HepG2 (cell line): ENCODE measurements around the gene MAP2K7. TPM values are rescaled to one million over a fixed set of nuclear protein-coding genes. Genes with fewer than 3 reads are reported as not detected.
A peak's percentile ranks its signal among the peaks of the same experiment; 100 is the strongest.
"Not testable (repeated sequence)": the region's sequence is repeated elsewhere in the genome, so short reads cannot be mapped to it uniquely, and the experiment has no call there.

Experiments
- ATAC-seq: fragments of 200-7000 bp; cut with Tn5 transposase; 3 replicates; pipeline ENCODE4 v1.9.1; 2020; ENCODE audit warnings: mild to moderate bottlenecking, moderate library complexity
- BruUV-seq: library from RNA; stranded (reverse); fragments of 400-500 nt; replicated peaks from 2 replicates; lab custom pipeline; 2021; lab: Mats Ljungman, UMichigan
- CTCF ChIA-PET: fragments of 300-600 bp; formaldehyde crosslinking; extraction: SDS; loops from one replicate; lab custom pipeline; 2021; ENCODE audit warnings: low total read pairs, inconsistent platforms, low intra/inter-chr PET ratio; lab: Yijun Ruan, JAX
- POLR2A ChIA-PET: fragments of 350-600 bp; sonication (Branson Sonifier 250); formaldehyde crosslinking; loops from one replicate; lab custom pipeline; 2020; ENCODE audit warnings: antibody characterized with exemption, inconsistent platforms; lab: Yijun Ruan, JAX
- DNase-seq: peaks from one replicate; pipeline ENCODE4 v3.0.0-alpha.2; 2015; ENCODE audit warnings: low spot score
- FAIRE-seq: peaks from 3 replicates; lab custom pipeline; 2011; peaks lifted over from hg19 to GRCh38; lab: Jason Lieb, UNC
- H2AFZ ChIP-seq: one replicate; pipeline ENCODE4 v1.6.1; 2011; ENCODE audit warnings: low read length, inconsistent platforms
- H3K27ac ChIP-seq: fragments of 300-600 bp; 3 replicates; pipeline ENCODE4 v1.8.0; 2011; ENCODE audit warnings: mixed run types, mild to moderate bottlenecking, mixed read lengths, low read length, inconsistent platforms; ENCODE audit not compliant: insufficient read depth; ENCODE audit errors: extremely low read length
- H3K27me3 ChIP-seq, 2 experiments: fragments of 200-600 bp in 1 of 2; 2 replicates in 1 of 2; 3 replicates in 1 of 2; pipeline versions ENCODE4 v1.6.0 to v1.8.0; 2011; ENCODE audit warnings: low read length in 2 of 2, mild to moderate bottlenecking in 2 of 2, moderate library complexity in 2 of 2, inconsistent platforms in 1 of 2; ENCODE audit not compliant: insufficient read depth in 2 of 2, control insufficient read depth in 1 of 2
- H3K36me3 ChIP-seq, 2 experiments: fragments of 200-600 bp in 1 of 2; replicated peaks in 1 of 2; 2 replicates in 1 of 2; 3 replicates in 1 of 2; pipeline versions ENCODE4 v1.5.1 to v1.8.0; 2011; ENCODE audit warnings: low read length in 2 of 2, inconsistent platforms in 1 of 2; ENCODE audit not compliant: insufficient read depth in 2 of 2, control insufficient read depth in 1 of 2
- H3K4me1 ChIP-seq: 2 replicates; pipeline ENCODE4 v1.5.1; 2012; ENCODE audit warnings: low read length, inconsistent platforms; ENCODE audit not compliant: insufficient read depth
- H3K4me2 ChIP-seq: 2 replicates; pipeline ENCODE4 v1.6.0; 2011; ENCODE audit warnings: low read depth, low read length, inconsistent platforms
- H3K4me3 ChIP-seq, 3 experiments: fragments of 200-600 bp in 1 of 3; sonication (generic), shearing (Covaris generic) in 1 of 3; replicated peaks in 1 of 3; 2 replicates each; pipeline ENCODE4 v1.5.1; 2011 to 2016; ENCODE audit warnings: low read length in 3 of 3, inconsistent platforms in 2 of 3, low read depth in 2 of 3, mild to moderate bottlenecking in 2 of 3, control low read depth in 1 of 3, mixed read lengths in 1 of 3; ENCODE audit not compliant: insufficient read depth in 1 of 3
- H3K79me2 ChIP-seq: one replicate; pipeline ENCODE4 v1.6.1; 2011; ENCODE audit warnings: low read length, inconsistent platforms; ENCODE audit not compliant: insufficient read depth
- H3K9ac ChIP-seq: 2 replicates; pipeline ENCODE4 v1.6.0; 2011; ENCODE audit warnings: mild to moderate bottlenecking, low read depth, low read length, inconsistent platforms; ENCODE audit not compliant: insufficient read depth
- H3K9me3 ChIP-seq: 2 replicates; pipeline ENCODE4 v1.5.1; 2012; ENCODE audit warnings: mild to moderate bottlenecking, low read length
- H4K20me1 ChIP-seq: 2 replicates; pipeline ENCODE4 v1.6.0; 2011; ENCODE audit warnings: inconsistent platforms, mild to moderate bottlenecking, low read length, moderate library complexity; ENCODE audit not compliant: insufficient read depth
- FOSL2 ChIP-seq: sonication (generic); formaldehyde crosslinking; IDR thresholded peaks from 2 replicates; pipeline ENCODE4 v1.4.0; 2020; ENCODE audit warnings: missing genetic modification reagents
- JUNB ChIP-seq: sonication (generic); formaldehyde crosslinking; IDR thresholded peaks from 2 replicates; pipeline ENCODE4 v1.8.0; 2022; ENCODE audit warnings: missing genetic modification reagents, mild to moderate bottlenecking, borderline replicate concordance
- MBD4 ChIP-seq: IDR thresholded peaks from 2 replicates; pipeline ENCODE4 v1.6.1; 2012; ENCODE audit warnings: low read length, inconsistent platforms, borderline replicate concordance
- MIER3 ChIP-seq: IDR thresholded peaks from 2 replicates; pipeline ENCODE4 v1.6.1; 2016; ENCODE audit warnings: missing compliant biosample characterization, borderline replicate concordance
- ZMYM3 ChIP-seq: sonication (generic); formaldehyde crosslinking; IDR thresholded peaks from 2 replicates; pipeline ENCODE4 v1.5.1; 2020; ENCODE audit warnings: mild to moderate bottlenecking, missing genetic modification reagents
- ZNF121 ChIP-seq: sonication (generic); formaldehyde crosslinking; IDR thresholded peaks from 2 replicates; pipeline ENCODE4 v1.5.0; 2020; ENCODE audit warnings: mild to moderate bottlenecking, missing genetic modification reagents
- ZNF460 ChIP-seq: sonication (generic); formaldehyde crosslinking; IDR thresholded peaks from 2 replicates; pipeline ENCODE4 v1.5.1; 2020; ENCODE audit warnings: missing genetic modification reagents, mild to moderate bottlenecking, borderline replicate concordance
- ZNF768 ChIP-seq: sonication (generic); formaldehyde crosslinking; IDR thresholded peaks from 2 replicates; pipeline ENCODE4 v1.4.0; 2020; ENCODE audit warnings: missing genetic modification reagents
- WGBS: methylation state at CpG from one replicate; pipeline ENCODE4 v1.1.6; 2017; ENCODE audit warnings: low lambda C conversion rate; 5-methylcytosine and 5-hydroxymethylcytosine counted together
- in situ Hi-C: cut with HindIII; loops from 2 replicates; pipeline ENCODE4 v1.10.0; 2017; ENCODE audit warnings: low pct_unique_long_range_greater_than_20kb; ENCODE audit not compliant: extremely low pct_ligation_motif_present
- intact Hi-C: fragments of 100-400 bp; cut with micrococcal nuclease; formaldehyde crosslinking; loops from one replicate; pipeline ENCODE4 v1.10.0; 2022; ENCODE audit not compliant: unreplicated experiment
- polyA plus RNA-seq, 8 experiments: library from polyadenylated mRNA; depleted of rRNA in 3 of 8; stranded (reverse) in 7 of 8; unstranded in 1 of 8; fragments of >200 nt; fragmentation: Illumina TruSeq in 4 of 8; extraction: Trizol in 4 of 8; gene quantifications; 2 replicates each; pipeline versions ENCODE4 v1.2.1 to v1.2.3, GENCODE V29; 2011 to 2016; ENCODE audit warnings: low read depth in 4 of 8, missing spikeins in 1 of 8, mixed read lengths in 1 of 8; ENCODE audit not compliant: insufficient read depth in 1 of 8
- total RNA-seq, 5 experiments: library from RNA; depleted of rRNA; stranded (reverse); fragments of >200 nt; fragmentation: Illumina TruSeq; extraction: Trizol; gene quantifications; 2 replicates each; pipeline ENCODE4 v1.2.3, GENCODE V29; 2016; ENCODE audit warnings: low read depth in 1 of 5
- TF ChIP-seq, protein P1 (sequence below): sonication (generic); formaldehyde crosslinking; IDR thresholded peaks from 2 replicates; pipeline ENCODE4 v1.4.0; 2020; ENCODE audit warnings: mild to moderate bottlenecking, missing genetic modification reagents, borderline replicate concordance
- TF ChIP-seq, protein P2 (sequence below): sonication (generic); formaldehyde crosslinking; IDR thresholded peaks from 2 replicates; pipeline ENCODE4 v1.4.0; 2020; ENCODE audit warnings: missing genetic modification reagents, mild to moderate bottlenecking, borderline replicate concordance
- TF ChIP-seq, protein P3 (sequence below): sonication (generic); formaldehyde crosslinking; IDR thresholded peaks from 2 replicates; pipeline ENCODE4 v1.5.0; 2020; ENCODE audit warnings: mild to moderate bottlenecking, missing genetic modification reagents
- TF ChIP-seq, protein P4 (sequence below): sonication (generic); formaldehyde crosslinking; IDR thresholded peaks from 2 replicates; pipeline ENCODE4 v1.4.0; 2020; ENCODE audit warnings: missing genetic modification reagents

MAP2K7 gene
- total and polyA plus RNA-seq, 2 of the 13 experiments (the other 11 are each of a cell fraction or from before 2014, with no cell fraction given), result 9.0 to 10.8 TPM

DNA sequence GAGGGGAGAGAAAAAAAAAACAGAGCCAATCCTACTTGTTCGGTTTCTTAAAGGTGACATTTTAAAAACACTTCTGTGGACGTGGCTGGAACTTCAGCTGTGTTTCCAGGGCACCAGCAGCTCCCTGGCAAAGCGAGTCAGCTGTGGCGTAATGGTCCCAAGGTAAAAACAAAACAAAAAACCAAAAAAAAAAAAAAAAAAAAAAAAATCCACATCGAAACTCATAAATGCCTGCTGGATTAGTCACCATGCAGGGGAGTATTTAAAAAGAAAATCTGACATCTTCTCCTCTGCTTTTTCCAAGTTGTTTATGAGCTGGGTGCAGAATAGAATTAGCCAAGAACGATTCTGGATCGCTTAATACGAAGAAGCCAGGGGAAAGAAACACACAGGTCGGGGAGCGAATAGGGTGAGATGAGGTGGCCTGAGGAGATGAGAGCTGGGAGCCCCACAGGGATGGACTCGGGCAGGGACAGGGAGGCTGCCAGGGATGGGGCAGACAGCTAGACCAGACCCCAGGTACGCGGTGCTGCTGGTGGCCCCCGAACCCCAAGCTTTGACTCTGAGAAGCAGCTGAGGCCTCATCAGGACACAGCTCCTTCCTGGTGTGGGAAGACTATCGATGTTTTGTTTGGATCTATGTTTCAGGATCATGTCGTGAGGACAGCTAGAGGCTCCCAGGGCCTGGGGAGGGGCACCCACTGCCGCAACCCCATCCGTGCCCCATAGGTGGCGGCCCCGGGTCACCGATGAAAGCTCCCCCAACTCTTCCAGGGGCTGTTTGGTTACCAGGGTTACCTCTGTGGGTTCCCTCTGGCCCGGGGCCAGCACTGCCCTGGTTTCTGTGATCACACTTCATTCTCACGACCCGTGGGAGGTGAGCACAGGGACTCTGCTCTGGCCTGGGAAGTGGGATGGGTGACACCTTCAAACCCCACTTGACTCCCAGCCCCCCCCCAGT is 25.3 kb downstream of the MAP2K7 start (continued):
- TF ChIP-seq, protein P1, sequence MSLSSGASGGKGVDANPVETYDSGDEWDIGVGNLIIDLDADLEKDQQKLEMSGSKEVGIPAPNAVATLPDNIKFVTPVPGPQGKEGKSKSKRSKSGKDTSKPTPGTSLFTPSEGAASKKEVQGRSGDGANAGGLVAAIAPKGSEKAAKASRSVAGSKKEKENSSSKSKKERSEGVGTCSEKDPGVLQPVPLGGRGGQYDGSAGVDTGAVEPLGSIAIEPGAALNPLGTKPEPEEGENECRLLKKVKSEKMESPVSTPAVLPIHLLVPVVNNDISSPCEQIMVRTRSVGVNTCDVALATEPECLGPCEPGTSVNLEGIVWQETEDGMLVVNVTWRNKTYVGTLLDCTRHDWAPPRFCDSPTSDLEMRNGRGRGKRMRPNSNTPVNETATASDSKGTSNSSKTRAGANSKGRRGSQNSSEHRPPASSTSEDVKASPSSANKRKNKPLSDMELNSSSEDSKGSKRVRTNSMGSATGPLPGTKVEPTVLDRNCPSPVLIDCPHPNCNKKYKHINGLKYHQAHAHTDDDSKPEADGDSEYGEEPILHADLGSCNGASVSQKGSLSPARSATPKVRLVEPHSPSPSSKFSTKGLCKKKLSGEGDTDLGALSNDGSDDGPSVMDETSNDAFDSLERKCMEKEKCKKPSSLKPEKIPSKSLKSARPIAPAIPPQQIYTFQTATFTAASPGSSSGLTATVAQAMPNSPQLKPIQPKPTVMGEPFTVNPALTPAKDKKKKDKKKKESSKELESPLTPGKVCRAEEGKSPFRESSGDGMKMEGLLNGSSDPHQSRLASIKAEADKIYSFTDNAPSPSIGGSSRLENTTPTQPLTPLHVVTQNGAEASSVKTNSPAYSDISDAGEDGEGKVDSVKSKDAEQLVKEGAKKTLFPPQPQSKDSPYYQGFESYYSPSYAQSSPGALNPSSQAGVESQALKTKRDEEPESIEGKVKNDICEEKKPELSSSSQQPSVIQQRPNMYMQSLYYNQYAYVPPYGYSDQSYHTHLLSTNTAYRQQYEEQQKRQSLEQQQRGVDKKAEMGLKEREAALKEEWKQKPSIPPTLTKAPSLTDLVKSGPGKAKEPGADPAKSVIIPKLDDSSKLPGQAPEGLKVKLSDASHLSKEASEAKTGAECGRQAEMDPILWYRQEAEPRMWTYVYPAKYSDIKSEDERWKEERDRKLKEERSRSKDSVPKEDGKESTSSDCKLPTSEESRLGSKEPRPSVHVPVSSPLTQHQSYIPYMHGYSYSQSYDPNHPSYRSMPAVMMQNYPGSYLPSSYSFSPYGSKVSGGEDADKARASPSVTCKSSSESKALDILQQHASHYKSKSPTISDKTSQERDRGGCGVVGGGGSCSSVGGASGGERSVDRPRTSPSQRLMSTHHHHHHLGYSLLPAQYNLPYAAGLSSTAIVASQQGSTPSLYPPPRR, result no peak
- no peak for TF ChIP-seq MIER3 (CRISPR knock-in tag)
- no peak for TF ChIP-seq MBD4

DNA sequence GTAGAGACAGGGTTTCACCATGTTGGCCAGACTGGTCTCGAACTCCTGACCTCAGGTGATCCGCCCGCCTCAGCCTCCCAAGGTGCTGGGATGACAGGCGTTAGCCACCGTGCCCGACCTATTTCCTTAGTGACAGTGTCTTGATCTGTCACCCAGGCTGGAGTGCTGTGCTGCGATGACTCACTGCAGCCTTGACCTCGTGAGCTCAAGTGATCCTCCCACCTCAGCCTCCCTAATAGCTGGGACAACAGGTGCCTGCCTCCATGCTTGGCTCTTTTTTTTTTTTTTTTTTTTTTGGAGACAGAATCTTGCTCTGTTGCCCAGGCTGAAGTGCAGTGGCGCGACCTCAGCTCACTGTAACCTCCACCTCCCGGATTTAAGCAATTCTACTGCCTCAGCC is 26.4 kb downstream of the MAP2K7 start:
- H3K4me2 ChIP-seq, H4K20me1 ChIP-seq, ATAC-seq, H3K4me1 ChIP-seq, H3K9ac ChIP-seq, CTCF ChIA-PET, H3K4me3 ChIP-seq, DNase-seq, in situ Hi-C loops, H3K79me2 ChIP-seq, H3K27ac ChIP-seq, FAIRE-seq, intact Hi-C loops, BruUV-seq, H3K9me3 ChIP-seq, H3K27me3 ChIP-seq, H2AFZ ChIP-seq: not testable (repeated sequence)
- 85% methylated on average over 7 of the region's 11 CpGs for WGBS
- TF ChIP-seq ZNF768 (CRISPR knock-in tag) (0 out of 2 replicates have a peak, but pooled peaks have one; percentile 12), ZNF121 (CRISPR knock-in tag) (peak; percentile 67), FOSL2 (peak; percentile 88), ZNF460 (CRISPR knock-in tag) (peak; percentile 77), JUNB (CRISPR knock-in tag) (0 out of 2 replicates have a peak, but pooled peaks have one; percentile 40), ZMYM3 (CRISPR knock-in tag) (0 out of 2 replicates have a peak, but pooled peaks have one; percentile 31)
- TF ChIP-seq, protein P2, sequence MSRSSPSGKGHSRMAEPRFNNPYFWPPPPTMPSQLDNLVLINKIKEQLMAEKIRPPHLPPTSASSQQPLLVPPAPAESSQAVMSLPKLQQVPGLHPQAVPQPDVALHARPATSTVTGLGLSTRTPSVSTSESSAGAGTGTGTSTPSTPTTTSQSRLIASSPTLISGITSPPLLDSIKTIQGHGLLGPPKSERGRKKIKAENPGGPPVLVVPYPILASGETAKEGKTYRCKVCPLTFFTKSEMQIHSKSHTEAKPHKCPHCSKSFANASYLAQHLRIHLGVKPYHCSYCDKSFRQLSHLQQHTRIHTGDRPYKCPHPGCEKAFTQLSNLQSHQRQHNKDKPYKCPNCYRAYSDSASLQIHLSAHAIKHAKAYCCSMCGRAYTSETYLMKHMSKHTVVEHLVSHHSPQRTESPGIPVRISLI (CRISPR knock-in tag), result 0 out of 2 replicates have a peak, but pooled peaks have one; percentile 30
- TF ChIP-seq, protein P3, sequence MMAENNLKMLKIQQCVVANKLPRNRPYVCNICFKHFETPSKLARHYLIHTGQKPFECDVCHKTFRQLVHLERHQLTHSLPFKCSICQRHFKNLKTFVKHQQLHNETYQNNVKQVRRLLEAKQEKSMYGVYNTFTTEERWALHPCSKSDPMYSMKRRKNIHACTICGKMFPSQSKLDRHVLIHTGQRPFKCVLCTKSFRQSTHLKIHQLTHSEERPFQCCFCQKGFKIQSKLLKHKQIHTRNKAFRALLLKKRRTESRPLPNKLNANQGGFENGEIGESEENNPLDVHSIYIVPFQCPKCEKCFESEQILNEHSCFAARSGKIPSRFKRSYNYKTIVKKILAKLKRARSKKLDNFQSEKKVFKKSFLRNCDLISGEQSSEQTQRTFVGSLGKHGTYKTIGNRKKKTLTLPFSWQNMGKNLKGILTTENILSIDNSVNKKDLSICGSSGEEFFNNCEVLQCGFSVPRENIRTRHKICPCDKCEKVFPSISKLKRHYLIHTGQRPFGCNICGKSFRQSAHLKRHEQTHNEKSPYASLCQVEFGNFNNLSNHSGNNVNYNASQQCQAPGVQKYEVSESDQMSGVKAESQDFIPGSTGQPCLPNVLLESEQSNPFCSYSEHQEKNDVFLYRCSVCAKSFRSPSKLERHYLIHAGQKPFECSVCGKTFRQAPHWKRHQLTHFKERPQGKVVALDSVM (CRISPR knock-in tag), result peak; percentile 91
- TF ChIP-seq, protein P4, sequence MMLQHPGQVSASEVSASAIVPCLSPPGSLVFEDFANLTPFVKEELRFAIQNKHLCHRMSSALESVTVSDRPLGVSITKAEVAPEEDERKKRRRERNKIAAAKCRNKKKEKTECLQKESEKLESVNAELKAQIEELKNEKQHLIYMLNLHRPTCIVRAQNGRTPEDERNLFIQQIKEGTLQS, result 0 out of 2 replicates have a peak, but pooled peaks have one; percentile 28
- POLR2A ChIA-PET, result interaction anchor here (1.1 to 5.2 kb wide), 4 partner anchors 10 to 61 kb away, joined by 3 to 57 read pairs (median 20); partner anchors contain the start of genes MAP2K7, SNAPC2 and TIMM44
- H3K36me3 ChIP-seq, result peaks cover 30 to 47% of the 10 kb centered on the region in 2 experiments; a peak in 4 of 5 replicates
